Skin of body (tissue), 2 donors: ENCODE measurements around the gene PCDHB9. TPM values are rescaled to one million over a fixed set of nuclear protein-coding genes. Genes with fewer than 3 reads are reported as not detected.
"Not testable (repeated sequence)": the region's sequence is repeated elsewhere in the genome, so short reads cannot be mapped to it uniquely, and the experiment has no call there.

ENCODE experiments used
- DNase-seq: peaks from one replicate; lab custom pipeline; 2025; lab: John Stamatoyannopoulos, UW
- total RNA-seq: library from RNA; depleted of rRNA; stranded (reverse); fragments of >200 nt; gene quantifications from one replicate; pipeline ENCODE4 v1.2.3, GENCODE V29; 2014

The PCDHB9 gene
- 0.89 TPM for total RNA-seq

DNA sequence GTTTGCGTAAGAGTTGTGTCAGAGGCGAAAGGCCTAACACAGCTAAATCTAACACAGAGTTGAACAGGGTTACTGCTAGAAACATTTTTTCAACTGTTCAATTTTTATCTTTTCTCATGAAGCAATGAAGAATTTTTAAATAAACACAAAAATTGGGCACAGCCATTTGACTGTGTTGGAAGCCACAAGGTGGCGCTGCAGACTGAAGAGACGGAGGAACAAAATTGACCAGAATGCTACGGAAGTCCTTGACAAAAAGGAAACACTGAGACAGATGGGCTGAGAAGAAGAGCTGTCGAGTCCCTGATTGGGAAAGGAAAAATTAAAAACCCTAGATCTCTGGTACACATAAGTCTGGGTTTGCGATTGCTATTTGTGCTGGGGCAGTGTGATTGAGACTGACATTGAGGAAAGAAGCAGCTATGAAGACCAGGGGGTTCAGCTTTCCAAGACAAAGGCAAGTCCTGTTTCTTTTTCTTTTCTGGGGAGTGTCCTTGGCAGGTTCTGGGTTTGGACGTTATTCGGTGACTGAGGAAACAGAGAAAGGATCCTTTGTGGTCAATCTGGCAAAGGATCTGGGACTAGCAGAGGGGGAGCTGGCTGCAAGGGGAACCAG, at the start of gene PCDHB9:
Gene PCDHB9, plus strand, starts transcription at position 265 of the 616 bp plus-strand sequence. Its CDS starts 158 bp downstream, at position 423.
- DNase-seq, result no peak

DNA sequence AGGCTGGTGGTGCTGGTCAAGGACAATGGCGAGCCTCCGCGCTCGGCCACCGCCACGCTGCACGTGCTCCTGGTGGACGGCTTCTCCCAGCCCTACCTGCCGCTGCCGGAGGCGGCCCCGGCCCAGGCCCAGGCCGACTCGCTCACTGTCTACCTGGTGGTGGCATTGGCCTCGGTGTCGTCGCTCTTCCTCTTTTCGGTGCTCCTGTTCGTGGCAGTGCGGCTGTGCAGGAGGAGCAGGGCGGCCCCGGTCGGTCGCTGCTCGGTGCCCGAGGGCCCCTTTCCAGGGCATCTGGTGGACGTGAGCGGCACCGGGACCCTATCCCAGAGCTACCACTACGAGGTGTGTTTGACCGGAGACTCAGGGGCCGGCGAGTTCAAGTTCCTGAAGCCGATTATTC, 49.6 kb upstream of the PCDHB9 start:
- not testable (repeated sequence) for DNase-seq

DNA sequence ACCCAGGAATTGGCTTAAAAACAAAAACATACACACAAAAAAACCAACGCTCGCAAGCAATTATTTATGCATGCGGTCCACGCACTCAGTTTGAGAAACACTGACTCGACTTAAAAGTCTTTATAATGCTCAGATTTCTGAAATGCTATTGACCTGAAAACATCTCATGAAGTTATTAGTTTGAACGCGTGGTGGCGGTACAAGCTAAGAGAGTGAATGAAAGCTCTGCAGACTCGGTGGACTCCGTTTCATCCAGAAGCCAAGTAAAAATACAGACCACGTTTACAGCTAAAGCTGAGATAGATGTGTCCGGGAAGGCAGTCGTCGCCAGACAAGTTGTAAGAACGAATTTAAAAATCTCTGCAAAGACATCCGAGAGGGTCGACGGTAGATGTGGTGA, 37.1 kb upstream of the PCDHB9 start, which contains the start of gene PCDHB6:
Gene PCDHB6, plus strand, starts transcription at position 246 of the 400 bp plus-strand sequence. CDS start 201 bp downstream, outside the sequence.
- DNase-seq, result no peak

DNA sequence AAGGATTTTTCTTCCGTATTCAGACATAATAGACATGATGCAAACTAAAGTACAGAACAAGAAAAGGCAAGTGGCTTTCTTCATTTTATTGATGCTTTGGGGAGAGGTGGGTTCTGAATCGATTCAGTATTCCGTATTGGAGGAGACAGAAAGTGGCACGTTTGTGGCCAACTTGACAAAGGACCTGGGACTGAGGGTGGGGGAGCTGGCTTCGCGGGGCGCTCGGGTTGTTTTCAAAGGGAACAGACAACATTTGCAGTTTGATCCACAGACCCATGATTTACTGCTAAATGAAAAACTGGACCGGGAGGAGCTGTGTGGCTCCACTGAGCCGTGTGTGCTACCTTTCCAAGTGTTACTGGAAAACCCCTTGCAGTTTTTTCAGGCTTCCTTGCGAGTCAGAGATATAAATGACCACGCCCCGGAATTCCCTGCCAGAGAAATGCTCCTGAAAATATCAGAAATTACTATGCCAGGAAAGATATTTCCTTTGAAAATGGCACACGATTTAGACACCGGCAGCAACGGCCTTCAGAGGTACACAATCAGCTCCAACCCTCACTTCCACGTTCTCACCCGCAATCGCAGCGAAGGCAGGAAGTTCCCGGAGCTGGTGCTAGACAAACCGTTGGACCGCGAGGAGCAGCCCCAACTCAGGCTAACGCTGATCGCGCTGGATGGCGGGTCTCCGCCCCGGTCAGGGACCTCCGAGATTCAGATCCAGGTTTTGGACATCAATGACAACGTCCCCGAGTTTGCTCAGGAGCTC, 36.6 kb upstream of the PCDHB9 start:
- DNase-seq, result no peak

DNA sequence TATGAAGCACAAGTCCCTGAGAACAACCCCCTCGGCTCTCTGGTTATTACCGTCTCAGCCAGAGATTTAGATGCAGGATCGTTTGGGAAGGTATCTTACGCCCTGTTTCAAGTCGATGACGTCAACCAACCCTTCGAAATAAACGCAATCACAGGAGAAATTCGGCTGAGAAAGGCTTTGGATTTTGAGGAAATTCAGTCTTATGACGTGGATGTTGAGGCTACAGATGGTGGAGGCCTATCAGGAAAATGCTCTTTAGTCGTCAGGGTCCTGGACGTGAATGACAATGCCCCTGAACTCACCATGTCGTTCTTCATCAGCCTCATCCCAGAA, 36.0 kb upstream of the PCDHB9 start:
- DNase-seq, result no peak

- DNase-seq, result not testable (repeated sequence)
Observed at GRCh38 chr5:141151632-141152031, 35.3 kb upstream of the PCDHB9 start.

DNA sequence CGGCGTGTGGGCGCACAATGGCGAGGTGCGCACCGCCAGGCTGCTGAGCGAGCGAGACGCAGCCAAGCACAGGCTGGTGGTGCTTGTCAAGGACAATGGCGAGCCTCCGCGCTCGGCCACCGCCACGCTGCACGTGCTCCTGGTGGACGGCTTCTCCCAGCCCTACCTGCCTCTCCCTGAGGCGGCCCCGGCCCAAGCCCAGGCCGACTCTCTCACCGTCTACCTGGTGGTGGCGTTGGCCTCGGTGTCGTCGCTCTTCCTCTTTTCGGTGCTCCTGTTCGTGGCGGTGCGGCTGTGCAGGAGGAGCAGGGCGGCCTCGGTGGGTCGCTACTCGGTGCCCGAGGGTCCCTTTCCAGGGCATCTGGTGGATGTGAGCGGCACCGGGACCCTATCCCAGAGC, 34.9 kb upstream of the PCDHB9 start:
- not testable (repeated sequence) for DNase-seq

DNA sequence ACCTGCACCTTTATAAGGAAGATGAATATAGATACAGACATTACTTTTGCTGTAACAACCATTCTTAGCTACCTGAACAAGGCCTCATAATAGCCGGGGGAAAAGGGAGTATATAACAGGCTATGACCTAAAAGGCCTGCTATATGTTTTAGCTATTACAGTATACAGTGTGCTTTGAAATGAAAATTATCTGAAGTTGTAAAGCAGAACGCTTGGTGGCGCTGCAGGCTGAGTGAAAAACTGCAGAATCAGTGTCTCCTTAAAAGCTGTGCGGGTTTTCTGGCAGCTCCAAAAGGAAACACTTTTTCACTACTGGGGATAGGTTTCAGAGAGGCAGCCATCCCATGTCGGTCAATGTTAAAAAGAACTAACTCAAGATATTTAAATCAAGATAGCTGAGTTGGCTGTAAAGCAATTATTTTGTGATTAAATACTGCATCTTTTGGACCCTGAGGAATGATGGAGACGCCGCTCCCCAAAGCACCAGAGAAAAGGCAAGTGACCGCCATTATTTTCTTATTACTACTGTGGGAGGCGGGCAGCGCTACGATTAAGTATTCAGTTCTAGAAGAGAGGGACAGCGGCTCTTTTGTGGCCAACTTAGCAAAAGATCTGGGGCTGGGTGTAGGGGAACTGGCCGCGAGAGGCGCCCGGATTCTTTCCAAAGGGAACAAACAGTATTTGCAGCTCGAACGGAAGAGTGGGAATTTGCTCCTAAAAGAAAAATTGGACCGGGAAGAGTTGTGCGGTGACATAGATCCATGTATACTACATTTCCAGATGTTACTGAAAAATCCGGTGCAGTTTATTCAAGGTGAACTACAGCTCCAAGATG, 31.2 kb upstream of the PCDHB9 start:
- DNase-seq, result no peak

DNA sequence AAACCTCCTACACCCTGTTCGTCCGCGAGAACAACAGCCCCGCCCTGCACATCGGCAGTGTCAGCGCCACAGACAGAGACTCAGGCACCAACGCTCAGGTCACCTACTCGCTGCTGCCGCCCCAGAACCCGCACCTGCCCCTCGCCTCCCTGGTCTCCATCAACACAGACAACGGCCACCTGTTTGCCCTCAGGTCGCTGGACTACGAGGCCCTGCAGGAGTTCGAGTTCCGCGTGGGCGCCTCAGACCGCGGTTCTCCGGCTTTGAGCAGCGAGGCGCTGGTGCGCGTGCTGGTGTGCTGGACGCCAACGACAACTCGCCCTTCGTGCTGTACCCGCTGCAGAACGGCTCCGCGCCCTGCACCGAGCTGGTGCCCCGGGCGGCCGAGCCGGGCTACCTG, 29.6 kb upstream of the PCDHB9 start:
- DNase-seq, result not testable (repeated sequence)

GRCh38 chr5:141157901-141158300, 29.1 kb upstream of the PCDHB9 start:
- not testable (repeated sequence) for DNase-seq

DNA sequence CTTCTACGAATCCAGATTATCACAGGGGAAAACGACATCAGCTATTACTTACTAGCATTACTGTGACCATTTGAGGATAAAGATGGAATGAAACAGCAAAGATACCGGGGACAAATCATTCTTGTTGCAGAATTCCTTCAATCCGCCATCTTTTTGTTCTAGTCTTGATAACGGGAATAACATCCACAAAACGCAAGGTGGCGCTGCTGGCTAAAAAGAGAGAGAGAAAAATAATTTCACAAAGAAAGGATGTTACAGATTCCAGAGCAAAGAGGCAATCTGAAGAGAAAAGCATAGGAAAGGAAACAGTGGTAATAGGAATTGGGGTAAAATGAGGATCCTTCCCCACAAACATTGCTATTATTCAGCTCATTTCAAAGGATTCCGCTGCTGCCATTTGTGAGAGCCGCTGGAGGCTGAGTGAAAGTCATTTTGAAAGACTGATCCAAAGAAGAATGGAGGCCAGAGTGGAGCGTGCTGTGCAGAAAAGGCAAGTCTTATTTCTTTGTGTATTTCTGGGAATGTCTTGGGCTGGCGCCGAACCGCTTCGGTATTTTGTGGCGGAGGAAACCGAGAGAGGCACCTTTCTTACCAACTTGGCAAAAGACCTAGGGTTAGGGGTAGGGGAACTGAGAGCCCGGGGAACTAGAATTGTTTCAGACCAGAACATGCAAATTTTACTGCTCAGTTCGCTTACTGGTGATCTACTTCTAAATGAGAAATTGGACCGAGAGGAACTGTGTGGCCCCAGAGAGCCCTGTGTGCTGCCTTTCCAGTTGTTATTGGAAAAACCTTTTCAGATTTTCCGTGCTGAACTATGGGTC, 14.4 kb upstream of the PCDHB9 start, which contains the start of gene PCDHB7:
Gene PCDHB7, plus strand, starts transcription at position 264 of the 824 bp plus-strand sequence. Its CDS starts 192 bp downstream, at position 456.
- no peak for DNase-seq

GRCh38 chr5:141174291-141175104, 12.5 kb upstream of the PCDHB9 start:
- DNase-seq, result not testable (repeated sequence)

GRCh38 chr5:141175933-141176332, 11.0 kb upstream of the PCDHB9 start:
- no peak for DNase-seq

DNA sequence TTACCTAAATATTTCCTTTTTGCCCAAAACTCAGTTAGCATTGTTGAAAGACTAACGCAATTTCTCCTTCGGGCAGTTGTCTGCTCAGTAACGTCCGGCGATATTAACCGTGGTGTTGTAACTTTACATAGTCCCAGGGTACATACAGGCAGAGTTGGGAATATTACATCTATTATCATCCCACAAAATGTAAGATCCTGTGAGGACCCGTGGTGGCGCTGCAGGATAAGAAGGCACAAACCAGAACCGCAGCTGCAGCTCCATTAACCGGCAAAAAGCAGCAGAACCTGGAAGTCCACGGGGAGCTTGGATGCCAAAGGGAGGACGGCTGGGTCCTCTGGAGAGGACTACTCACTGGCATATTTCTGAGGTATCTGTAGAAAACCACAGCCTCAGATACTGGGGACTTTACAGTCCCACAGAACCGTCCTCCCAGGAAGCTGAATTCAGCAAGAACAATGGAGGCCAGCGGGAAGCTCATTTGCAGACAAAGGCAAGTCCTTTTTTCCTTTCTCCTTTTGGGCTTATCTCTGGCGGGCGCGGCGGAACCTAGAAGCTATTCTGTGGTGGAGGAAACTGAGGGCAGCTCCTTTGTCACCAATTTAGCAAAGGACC, 9.3 kb upstream of the PCDHB9 start, which contains the start of gene PCDHB8:
Gene PCDHB8, plus strand, starts transcription at position 214 of the 615 bp plus-strand sequence. Its CDS starts 245 bp downstream, at position 459.
- DNase-seq, result not testable (repeated sequence)

DNA sequence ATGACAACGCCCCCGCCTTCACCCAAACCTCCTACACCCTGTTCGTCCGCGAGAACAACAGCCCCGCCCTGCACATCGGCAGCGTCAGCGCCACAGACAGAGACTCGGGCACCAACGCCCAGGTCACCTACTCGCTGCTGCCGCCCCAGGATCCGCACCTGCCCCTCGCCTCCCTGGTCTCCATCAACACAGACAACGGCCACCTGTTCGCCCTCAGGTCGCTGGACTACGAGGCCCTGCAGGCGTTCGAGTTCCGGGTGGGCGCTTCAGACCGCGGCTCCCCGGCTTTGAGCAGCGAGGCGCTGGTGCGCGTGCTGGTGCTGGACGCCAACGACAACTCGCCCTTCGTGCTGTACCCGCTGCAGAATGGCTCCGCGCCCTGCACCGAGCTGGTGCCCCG, 7.6 kb upstream of the PCDHB9 start:
- not testable (repeated sequence) for DNase-seq

DNA sequence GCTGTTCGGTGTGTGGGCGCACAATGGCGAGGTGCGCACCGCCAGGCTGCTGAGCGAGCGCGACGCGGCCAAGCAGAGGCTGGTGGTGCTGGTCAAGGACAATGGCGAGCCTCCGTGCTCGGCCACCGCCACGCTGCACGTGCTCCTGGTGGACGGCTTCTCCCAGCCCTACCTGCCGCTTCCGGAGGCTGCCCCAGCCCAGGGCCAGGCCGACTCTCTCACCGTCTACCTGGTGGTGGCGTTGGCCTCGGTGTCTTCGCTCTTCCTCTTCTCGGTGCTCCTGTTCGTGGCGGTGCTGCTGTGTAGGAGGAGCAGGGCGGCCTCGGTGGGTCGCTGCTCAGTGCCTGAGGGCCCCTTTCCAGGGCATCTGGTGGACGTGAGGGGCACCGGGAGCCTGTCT, 7.1 kb upstream of the PCDHB9 start:
- DNase-seq, result not testable (repeated sequence)

DNA sequence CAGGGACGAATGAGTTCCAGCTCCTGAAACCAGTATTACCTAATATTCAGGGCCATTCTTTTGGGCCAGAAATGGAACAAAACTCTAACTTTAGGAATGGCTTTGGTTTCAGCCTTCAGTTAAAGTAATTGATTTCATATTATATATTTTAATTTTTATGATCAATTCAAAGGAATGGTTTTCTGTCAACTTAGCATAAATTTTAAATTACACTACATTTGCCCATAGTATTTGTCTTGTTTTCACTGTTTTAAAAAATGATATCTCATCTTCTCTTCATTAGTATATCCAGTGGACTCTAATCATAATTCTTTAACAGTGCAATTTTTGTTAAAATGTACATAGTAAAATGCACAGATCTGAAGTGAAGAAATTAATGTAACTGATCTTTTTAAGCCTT, 6.6 kb upstream of the PCDHB9 start:
- DNase-seq, result no peak

DNA sequence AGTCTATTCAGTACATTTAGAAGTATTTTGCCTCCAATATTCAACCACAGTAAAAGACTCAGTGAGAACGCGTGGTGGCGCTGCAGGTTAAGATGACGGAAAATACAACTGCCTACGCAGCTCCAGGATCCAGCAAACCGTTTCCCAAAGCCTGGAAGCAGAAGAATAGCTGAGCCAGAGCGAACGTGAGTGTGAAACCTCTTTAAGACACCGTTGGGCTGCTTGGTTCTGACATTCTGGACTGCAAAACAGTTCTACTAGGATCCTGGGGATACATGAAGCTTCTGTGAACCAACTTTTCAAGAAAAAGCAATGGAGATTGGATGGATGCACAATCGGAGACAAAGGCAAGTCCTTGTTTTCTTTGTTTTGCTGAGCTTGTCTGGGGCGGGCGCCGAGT, 4.7 kb upstream of the PCDHB9 start, which contains the start of gene PCDHB16:
Gene PCDHB16, plus strand, starts transcription at position 140 of the 400 bp plus-strand sequence. Its CDS starts 173 bp downstream, at position 313.
- DNase-seq, result no peak

DNA sequence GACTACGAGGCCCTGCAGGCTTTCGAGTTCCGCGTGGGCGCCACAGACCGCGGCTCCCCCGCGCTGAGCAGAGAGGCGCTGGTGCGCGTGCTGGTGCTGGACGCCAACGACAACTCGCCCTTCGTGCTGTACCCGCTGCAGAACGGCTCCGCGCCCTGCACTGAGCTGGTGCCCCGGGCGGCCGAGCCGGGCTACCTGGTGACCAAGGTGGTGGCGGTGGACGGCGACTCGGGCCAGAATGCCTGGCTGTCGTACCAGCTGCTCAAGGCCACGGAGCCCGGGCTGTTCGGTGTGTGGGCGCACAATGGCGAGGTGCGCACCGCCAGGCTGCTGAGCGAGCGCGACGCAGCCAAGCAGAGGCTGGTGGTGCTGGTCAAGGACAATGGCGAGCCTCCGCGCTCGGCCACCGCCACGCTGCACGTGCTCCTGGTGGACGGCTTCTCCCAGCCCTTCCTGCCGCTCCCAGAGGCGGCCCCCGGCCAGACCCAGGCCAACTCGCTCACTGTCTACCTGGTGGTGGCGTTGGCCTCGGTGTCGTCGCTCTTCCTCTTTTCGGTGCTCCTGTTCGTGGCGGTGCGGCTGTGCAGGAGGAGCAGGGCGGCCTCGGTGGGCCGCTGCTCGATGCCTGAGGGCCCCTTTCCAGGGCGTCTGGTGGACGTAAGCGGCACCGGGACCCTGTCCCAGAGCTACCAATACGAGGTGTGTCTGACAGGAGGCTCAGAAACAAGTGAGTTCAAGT, 2.7 kb upstream of the PCDHB9 start:
- not testable (repeated sequence) for DNase-seq
